GM06990 (cell line): ENCODE measurements around the gene BCL2L2.

Experiments used
- DNase-seq: peaks from one replicate; pipeline ENCODE4 v3.0.0-alpha.2; 2011; ENCODE audit not compliant: insufficient read length; ENCODE audit errors: extremely low read depth
- H3K27me3 ChIP-seq: replicated peaks from 2 replicates; pipeline ENCODE4 v1.6.0; 2011; ENCODE audit warnings: low read length; ENCODE audit not compliant: control insufficient read depth, insufficient read depth
- H3K36me3 ChIP-seq: 2 replicates; pipeline ENCODE4 v1.5.1; 2011; ENCODE audit warnings: low read length; ENCODE audit not compliant: control insufficient read depth, insufficient read depth
- H3K4me3 ChIP-seq: replicated peaks from 2 replicates; pipeline ENCODE4 v1.5.1; 2011; ENCODE audit warnings: low read depth, mild to moderate bottlenecking, control low read depth, low read length
- CTCF ChIP-seq: IDR thresholded peaks from 2 replicates; pipeline ENCODE4 v1.5.1; 2011; ENCODE audit warnings: low read length, control low read depth, mild to moderate bottlenecking, inconsistent platforms; ENCODE audit not compliant: insufficient read depth, poor library complexity, severe bottlenecking

Gene BCL2L2

GRCh38 chr14:23310546-23310945 is 3.9 kb downstream of the BCL2L2 start:
- Histone ChIP-seq H3K36me3 (peaks cover 12% of the 10 kb centered on the region), H3K27me3 (no peaks in the 10 kb centered on the region), H3K4me3 (no peak overlapping the region)
- no peak for DNase-seq
- TF ChIP-seq CTCF = no peak

GRCh38 chr14:23316300-23316699 is 9.7 kb downstream of the BCL2L2 start:
- Histone ChIP-seq H3K4me3 (no peak overlapping the region), H3K27me3 (no peaks in the 10 kb centered on the region), H3K36me3 (no peaks in the 10 kb centered on the region; the same call in 1 of the 2 replicates)
- no peak for TF ChIP-seq CTCF
- no peak for DNase-seq

GRCh38 chr14:23319746-23320583 is 13.3 kb downstream of the BCL2L2 start:
- DNase-seq = no peak
- H3K36me3 ChIP-seq = peaks cover 12% of the 10 kb centered on the region
- H3K4me3 ChIP-seq = peak overlapping the region; percentile 69
- TF ChIP-seq CTCF = no peak
- no peaks in the 10 kb centered on the region for H3K27me3 ChIP-seq

- TF ChIP-seq CTCF = no peak
- peak; percentile 97 for DNase-seq
Measured at GRCh38 chr14:23320584-23321571, 14.2 kb downstream of the BCL2L2 start, which contains the start of gene PABPN1. Gene PABPN1, plus strand, starts transcription at chr14:23321457. Its CDS starts 13 bp downstream, at chr14:23321470.

GRCh38 chr14:23321572-23322547 is 15.2 kb downstream of the BCL2L2 start:
- Histone ChIP-seq H3K4me3 (peak overlapping the region; percentile 94), H3K27me3 (no peaks in the 10 kb centered on the region), H3K36me3 (peaks cover 15% of the 10 kb centered on the region)
- peak; percentile 52 for DNase-seq
- no peak for TF ChIP-seq CTCF

More at GRCh38 chr14:23320584-23321571, 14.2 kb downstream of the BCL2L2 start, which contains the start of gene PABPN1:
- H3K36me3 ChIP-seq = peaks cover 15% of the 10 kb centered on the region
- no peaks in the 10 kb centered on the region for H3K27me3 ChIP-seq
- peak within 1 kb of the TSS; percentile 94 for H3K4me3 ChIP-seq
